MM.1S (cell line): ENCODE results near the gene LONRF2.

ENCODE experiments used
- CTCF ChIP-seq: fragments of 300-600 bp; sonication (generic); IDR thresholded peaks from 2 replicates; pipeline ENCODE4 v1.5.1; 2016; ENCODE audit warnings: antibody characterized with exemption, low read length, mixed read lengths
- EZH2 ChIP-seq: fragments of 300-600 bp; sonication (generic); optimal IDR thresholded peaks from 2 replicates; pipeline ENCODE3; 2017; ENCODE audit warnings: low read depth, mild to moderate bottlenecking, antibody characterized with exemption, low read length, mixed read lengths
- EZH2phosphoT487 ChIP-seq: fragments of 300-600 bp; sonication (generic); IDR thresholded peaks from 2 replicates; pipeline ENCODE4 v1.6.1; 2018; ENCODE audit warnings: antibody characterized with exemption, low read length

- no peak for TF ChIP-seq EZH2phosphoT487
- TF ChIP-seq CTCF, result no peak
- TF ChIP-seq EZH2, result no peak
Observed at GRCh38 chr2:100247256-100248043, 74.9 kb downstream of the LONRF2 start.
